GM12801 (cell line): ENCODE measurements around the gene C4orf50.

Experiments
- TF ChIP-seq, protein P1 (sequence below): IDR thresholded peaks from one replicate; pipeline ENCODE4 v1.5.1; 2011; ENCODE audit warnings: control low read depth; ENCODE audit not compliant: insufficient read length; ENCODE audit errors: extremely low read depth

The C4orf50 gene

DNA sequence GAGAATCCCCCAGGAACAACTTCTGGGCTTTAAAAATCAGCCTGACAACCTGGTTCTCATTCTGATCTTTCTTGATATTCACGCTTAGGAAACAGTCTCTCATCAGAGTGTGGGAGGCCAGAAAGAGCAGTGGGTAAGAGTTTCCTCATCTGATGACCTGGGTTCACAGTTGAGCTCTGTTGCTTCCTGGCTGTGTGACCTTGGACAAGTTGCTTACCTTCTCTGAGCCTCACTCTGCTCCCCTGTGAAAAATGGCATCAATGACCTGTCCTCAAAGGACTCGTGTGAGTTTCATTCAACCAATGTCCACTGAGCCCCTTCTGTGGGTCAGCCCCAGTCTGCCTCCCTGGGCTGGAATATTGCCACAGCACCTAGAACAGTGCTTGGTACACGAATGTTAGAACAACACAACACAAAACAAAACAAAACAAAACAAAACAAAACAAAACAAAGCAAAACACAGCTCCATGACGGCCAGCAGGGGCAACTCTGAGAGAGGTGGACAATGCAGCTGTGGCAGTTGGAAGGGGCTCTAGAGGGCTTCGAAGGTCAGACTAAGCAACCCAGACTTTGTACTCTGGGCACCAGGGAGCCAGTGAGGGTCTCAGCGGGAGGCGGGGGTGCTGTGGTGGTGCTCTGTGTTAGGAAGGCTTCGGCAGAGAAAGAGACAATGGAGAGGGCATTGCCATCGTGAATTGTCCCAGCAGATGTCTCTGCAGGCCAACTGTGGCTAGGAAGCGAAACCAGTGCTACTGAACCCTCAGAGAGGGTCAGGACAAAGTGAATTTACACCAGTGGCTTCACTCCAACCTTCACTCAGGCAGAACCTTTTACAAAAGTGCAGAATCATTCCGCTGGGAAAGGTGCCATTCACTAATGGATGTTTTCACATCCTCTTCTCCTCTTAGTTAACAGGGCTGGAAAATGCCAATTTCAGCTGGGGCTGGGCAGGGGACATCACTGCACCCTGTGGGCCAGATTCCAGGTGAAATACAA lies 14.3 kb upstream of the C4orf50 start:
- TF ChIP-seq, protein P1, sequence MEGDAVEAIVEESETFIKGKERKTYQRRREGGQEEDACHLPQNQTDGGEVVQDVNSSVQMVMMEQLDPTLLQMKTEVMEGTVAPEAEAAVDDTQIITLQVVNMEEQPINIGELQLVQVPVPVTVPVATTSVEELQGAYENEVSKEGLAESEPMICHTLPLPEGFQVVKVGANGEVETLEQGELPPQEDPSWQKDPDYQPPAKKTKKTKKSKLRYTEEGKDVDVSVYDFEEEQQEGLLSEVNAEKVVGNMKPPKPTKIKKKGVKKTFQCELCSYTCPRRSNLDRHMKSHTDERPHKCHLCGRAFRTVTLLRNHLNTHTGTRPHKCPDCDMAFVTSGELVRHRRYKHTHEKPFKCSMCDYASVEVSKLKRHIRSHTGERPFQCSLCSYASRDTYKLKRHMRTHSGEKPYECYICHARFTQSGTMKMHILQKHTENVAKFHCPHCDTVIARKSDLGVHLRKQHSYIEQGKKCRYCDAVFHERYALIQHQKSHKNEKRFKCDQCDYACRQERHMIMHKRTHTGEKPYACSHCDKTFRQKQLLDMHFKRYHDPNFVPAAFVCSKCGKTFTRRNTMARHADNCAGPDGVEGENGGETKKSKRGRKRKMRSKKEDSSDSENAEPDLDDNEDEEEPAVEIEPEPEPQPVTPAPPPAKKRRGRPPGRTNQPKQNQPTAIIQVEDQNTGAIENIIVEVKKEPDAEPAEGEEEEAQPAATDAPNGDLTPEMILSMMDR = no peak

DNA sequence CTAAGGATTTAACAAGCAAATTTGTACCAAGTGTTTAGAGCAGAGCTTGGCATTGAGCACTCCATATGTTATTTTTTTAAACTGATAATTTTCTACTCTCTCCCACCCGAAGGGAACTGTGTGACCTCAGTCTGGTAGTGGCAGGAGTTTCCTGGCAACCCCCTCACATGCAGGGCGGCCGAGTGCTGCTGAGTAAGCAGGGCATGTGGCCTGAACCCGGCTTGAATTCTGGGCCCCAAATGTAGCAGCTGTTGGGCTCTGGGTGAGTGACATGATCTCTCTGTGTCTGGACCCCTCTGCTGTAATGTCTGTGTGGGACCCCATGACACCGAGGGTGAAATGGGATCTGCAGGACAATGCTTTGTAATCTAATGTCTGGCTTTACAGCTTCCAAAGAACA lies 13.6 kb upstream of the C4orf50 start:
- TF ChIP-seq, protein P1 = no peak

DNA sequence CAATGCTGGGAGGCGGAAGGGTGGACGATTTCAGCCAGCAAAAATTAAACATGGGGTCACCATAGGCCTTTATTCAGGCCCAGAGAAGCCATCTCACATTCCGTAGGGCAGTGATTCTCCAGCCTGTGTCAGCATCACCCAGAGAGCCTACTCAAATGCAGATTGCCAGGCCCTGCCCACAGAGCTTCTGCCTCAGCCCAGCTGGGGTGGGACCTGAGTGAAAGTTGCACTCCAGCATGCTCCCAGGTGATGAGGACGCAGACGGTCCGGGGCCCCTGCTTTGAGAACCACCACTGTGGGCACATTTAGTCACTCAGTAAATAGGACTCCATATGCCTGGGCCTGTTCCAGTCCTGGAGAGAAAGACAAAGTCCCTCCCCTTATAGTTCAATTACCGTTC lies 12.4 kb upstream of the C4orf50 start:
- TF ChIP-seq, protein P1 = no peak

DNA sequence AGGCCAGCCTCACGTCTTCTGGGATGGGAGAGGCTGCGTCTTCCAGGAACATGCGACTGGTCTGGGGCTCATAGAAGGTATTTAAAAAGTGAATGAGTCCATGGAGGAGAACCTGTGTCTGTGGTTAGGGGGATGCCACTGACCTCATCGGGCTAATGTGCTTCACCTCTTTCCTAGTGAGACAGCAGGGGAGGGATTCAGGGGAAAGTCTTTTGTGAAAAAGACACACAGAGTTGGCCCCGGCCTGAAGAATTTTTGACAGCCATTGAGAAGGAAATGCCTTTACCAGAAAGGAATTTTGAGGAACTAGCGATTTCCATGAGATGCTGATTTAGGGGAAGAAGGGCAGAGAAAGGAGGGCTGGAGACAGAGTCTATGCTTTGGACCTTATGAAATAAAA lies 11.0 kb upstream of the C4orf50 start:
- TF ChIP-seq, protein P1 = no peak

DNA sequence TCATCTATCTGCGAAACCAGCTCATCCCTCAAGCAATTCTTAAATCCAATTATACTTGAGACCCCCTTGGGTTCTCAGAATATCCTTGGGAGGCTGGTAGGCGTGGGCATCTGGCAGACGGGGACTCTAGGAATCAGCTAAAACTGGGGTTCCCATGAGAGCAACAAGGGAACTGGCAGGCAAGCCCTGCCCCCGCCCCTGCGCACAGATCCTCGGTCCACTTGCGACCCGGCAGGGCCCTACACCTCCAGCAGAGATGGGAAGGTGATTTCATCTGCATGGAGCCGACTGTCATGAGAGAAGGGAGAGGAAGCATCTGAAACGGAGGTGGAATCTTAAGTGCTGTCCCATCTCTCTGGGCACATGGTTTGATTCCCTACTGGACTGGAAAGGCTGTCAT lies 9.9 kb upstream of the C4orf50 start:
- TF ChIP-seq, protein P1 = no peak

DNA sequence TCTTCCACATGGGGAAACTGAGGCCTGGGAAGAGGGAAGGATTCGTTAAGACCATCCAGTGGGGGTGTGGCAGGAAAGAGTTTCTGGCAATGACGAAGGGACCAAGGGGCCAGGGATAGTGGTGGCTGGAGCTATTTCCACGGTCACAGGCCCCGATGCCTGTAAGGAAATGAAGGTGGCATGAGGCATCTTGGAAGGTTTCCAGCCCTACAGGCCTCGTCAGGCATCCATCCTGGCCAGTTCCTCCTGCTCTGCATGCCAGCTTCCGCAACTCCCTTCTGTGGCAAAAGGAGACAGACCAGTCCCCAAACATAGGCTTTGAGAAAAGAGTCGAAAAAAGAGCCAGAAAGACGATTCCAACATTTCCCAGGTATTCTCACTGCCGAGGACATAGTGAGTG lies 9.2 kb upstream of the C4orf50 start:
- TF ChIP-seq, protein P1 = no peak

DNA sequence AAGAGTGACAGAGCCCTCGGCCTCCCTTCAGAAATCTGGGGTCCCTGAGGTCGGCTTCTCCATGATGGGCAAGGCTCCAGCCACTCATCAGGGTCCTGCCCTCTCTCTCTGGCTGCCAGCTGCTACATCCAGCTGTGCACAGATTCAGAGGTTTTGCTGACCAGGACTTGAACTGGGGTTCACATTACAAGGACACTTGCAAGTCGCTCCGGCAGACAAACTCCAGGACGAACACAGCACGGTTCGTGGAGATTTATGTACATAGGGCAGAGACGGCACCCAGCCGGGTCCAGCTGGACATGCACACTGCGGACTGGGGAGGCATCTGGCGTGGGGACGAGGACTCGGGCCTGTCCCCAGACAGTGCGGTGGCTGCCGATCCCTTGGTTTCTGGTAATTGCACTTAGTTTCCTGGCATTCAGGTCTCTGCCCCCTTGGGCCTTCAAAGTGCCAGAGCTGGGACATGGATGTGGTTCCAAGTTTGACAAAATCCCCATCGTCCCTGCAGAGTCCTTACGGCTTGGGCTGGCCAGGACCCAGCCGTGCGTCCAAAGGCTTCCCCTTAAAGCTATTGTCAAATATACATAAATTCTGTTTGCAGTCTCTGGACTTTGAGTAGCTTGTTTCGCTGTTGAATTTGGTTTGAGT lies 6.2 kb upstream of the C4orf50 start:
- TF ChIP-seq, protein P1 = no peak
